HG02759 (cell line): Measurements from ENCODE around the gene RELL2.

ENCODE experiments used
- ATAC-seq: cut with Tn5 transposase; IDR thresholded peaks from one replicate; pipeline ENCODE4 v1.9.1; 2021; ENCODE audit warnings: mild to moderate bottlenecking, moderate library complexity; ENCODE audit not compliant: unreplicated experiment

Gene RELL2

GRCh38 chr5:141618030-141618803, 18.6 kb upstream of the RELL2 start:
- peak; percentile 30 for ATAC-seq

- ATAC-seq, result peak; percentile 86
Observed at GRCh38 chr5:141618804-141619554, 17.8 kb upstream of the RELL2 start, which contains the start of gene DIAPH1. DIAPH1 (minus strand) TSS chr5:141619000; CDS start chr5:141618914, 86 bp downstream.

GRCh38 chr5:141623186-141623585, 13.6 kb upstream of the RELL2 start:
- peak; percentile 47 for ATAC-seq

GRCh38 chr5:141623611-141624010, 13.2 kb upstream of the RELL2 start:
- ATAC-seq, result no peak

GRCh38 chr5:141628175-141628788, 8.5 kb upstream of the RELL2 start:
- ATAC-seq, result no peak

- no peak for ATAC-seq
Observed at GRCh38 chr5:141630570-141631140, 6.1 kb upstream of the RELL2 start.

- ATAC-seq, result no peak
Observed at GRCh38 chr5:141632650-141633049, 4.1 kb upstream of the RELL2 start.

- ATAC-seq, result peak; percentile 70
Observed at GRCh38 chr5:141633871-141634561, 2.8 kb upstream of the RELL2 start.

GRCh38 chr5:141634720-141635119, 2.1 kb upstream of the RELL2 start:
- ATAC-seq, result no peak

GRCh38 chr5:141635646-141636045, 1.2 kb upstream of the RELL2 start:
- no peak for ATAC-seq

GRCh38 chr5:141636106-141636412, 738 bp upstream of the RELL2 start:
- ATAC-seq, result no peak

GRCh38 chr5:141637123-141637766, 448 bp downstream of the RELL2 start:
- peak; percentile 29 for ATAC-seq

- ATAC-seq, result no peak
Observed at GRCh38 chr5:141637767-141638419, 1.1 kb downstream of the RELL2 start.

- no peak for ATAC-seq
Observed at GRCh38 chr5:141638771-141639170, 2.0 kb downstream of the RELL2 start.

GRCh38 chr5:141639357-141640050, 2.7 kb downstream of the RELL2 start:
- no peak for ATAC-seq

- ATAC-seq, result no peak
Observed at GRCh38 chr5:141640051-141640415, 3.2 kb downstream of the RELL2 start.

GRCh38 chr5:141640698-141641097, 3.9 kb downstream of the RELL2 start:
- no peak for ATAC-seq

- peak; percentile 48 for ATAC-seq
Observed at GRCh38 chr5:141641634-141642267, 5.0 kb downstream of the RELL2 start.

GRCh38 chr5:141646026-141646425, 9.2 kb downstream of the RELL2 start:
- ATAC-seq, result no peak
